ENCODE measurements around the gene TMPRSS6. TPM values are rescaled to one million over a fixed set of nuclear protein-coding genes. Genes with fewer than 3 reads are reported as not detected.

TMPRSS6 gene
- total and polyA plus RNA-seq, 2 of the 13 experiments (the other 11 are each of a cell fraction or from before 2014, with no cell fraction given), result 4.2 to 4.8 TPM

DNA sequence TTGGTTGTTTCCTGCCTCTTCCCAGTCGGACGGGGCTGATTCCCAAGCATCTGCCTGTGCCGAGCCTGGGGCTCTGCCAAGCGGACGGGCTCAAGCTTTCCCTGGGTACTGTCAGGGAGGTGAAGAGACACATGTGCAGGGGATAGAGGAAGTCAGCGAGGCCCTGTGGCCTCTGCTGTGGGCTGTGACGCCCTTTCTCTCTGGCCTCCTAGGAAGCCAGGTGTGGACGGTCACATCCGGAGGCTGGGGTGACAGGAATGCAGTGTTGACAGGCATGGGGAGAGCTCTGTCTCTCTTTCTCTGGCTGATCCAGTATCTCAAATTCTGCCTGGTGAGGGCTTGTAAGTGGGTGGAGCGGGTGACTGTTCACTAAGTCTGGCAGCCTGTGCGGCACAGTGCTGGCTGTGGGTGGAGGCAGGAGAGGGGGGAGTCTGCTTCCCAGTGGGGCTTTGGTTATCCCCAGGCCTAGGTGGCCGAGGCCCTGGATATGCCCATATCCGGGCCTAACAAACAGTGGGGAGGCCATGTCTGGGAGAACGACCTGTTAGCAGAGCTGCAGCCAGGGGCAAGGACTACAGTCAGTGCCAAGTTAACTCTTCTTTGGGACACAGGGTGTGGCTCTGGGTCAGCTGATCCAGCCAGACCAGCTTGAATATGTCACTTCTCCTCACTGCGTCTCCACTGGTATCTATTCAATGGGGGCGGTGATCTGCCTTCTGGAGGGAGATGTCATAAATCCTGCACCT is 56.0 kb downstream of the TMPRSS6 start:
- intact Hi-C loops (cut with micrococcal nuclease; ENCODE audit: unreplicated experiment) (no loop called here), in situ Hi-C loops (cut with HindIII; ENCODE audit: extremely low pct_ligation_motif_present, low pct_unique_long_range_greater_than_20kb) (no loop called here)
- H3K9ac ChIP-seq (ENCODE audit: insufficient read depth, low read depth, low read length), result peak overlapping the region; percentile 34; the same call in 1 of the 2 replicates
- no peaks in the 10 kb centered on the region for H4K20me1 ChIP-seq (ENCODE audit: insufficient read depth, low read length)
- FAIRE-seq (no peak), ATAC-seq (no peak), DNase-seq (ENCODE audit: low spot score) (no peak)
- ChIA-PET CTCF (ENCODE audit: low intra/inter-chr PET ratio, low total read pairs) (no interaction called here), POLR2A (interaction anchor here (0.8 to 2.2 kb wide), 3 partner anchors 8 to 34 kb away, joined by 4 to 6 read pairs (median 4); partner anchors contain the start of genes MPST and TST)
- no peaks in the 10 kb centered on the region for H3K9me3 ChIP-seq (ENCODE audit: low read length)
- no peak overlapping the region for H3K27ac ChIP-seq (ENCODE audit: extremely low read length, insufficient read depth, low read length)
- H3K36me3 ChIP-seq (replicated peaks in 1 of 2; ENCODE audit: control insufficient read depth in 1 of 2, insufficient read depth in 2 of 2, low read length in 2 of 2), result no peaks in the 10 kb centered on the region; a peak in 1 of 5 replicates
- H3K79me2 ChIP-seq (ENCODE audit: insufficient read depth, low read length), result no peaks in the 10 kb centered on the region
- BruUV-seq (replicated peaks), result no TSS peak
- H3K4me2 ChIP-seq (ENCODE audit: low read depth, low read length), result peak overlapping the region; percentile 15; the same call in 1 of the 2 replicates
- no peak overlapping the region for H2AFZ ChIP-seq (ENCODE audit: low read length)
- peaks cover 0 to 13% of the 10 kb centered on the region in 2 experiments; a peak in 2 of 5 replicates for H3K27me3 ChIP-seq (ENCODE audit: control insufficient read depth in 1 of 2, insufficient read depth in 2 of 2, low read length in 2 of 2)
- H3K4me3 ChIP-seq (replicated peaks in 1 of 3; ENCODE audit: insufficient read depth in 1 of 3, low read depth in 2 of 3, low read length in 3 of 3), result no peak overlapping the region
- peaks cover 57% of the 10 kb centered on the region for H3K4me1 ChIP-seq (ENCODE audit: insufficient read depth, low read length)
- 93% methylated on average over 7 of the region's 16 CpGs for WGBS (ENCODE audit: low lambda C conversion rate)
- TF ChIP-seq ARNTL (CRISPR knock-in tag; IDR thresholded peaks at IDR 0.05) (no peak), HMGA1 (CRISPR knock-in tag; conservative IDR thresholded peaks at IDR 0.05) (no peak), MTF2 (CRISPR knock-in tag; IDR thresholded peaks at IDR 0.05; ENCODE audit: borderline replicate concordance) (no peak), SAP130 (CRISPR knock-in tag; IDR thresholded peaks at IDR 0.05; ENCODE audit: low read depth) (no peak), CC2D1A (CRISPR knock-in tag; IDR thresholded peaks at IDR 0.05) (no peak), MEIS2 (CRISPR knock-in tag; IDR thresholded peaks at IDR 0.05) (no peak), ZNF292 (CRISPR knock-in tag; IDR thresholded peaks at IDR 0.05; ENCODE audit: borderline replicate concordance, low read depth) (no peak), IKZF1 (IDR thresholded peaks at IDR 0.05) (no peak), CHD4 (IDR thresholded peaks at IDR 0.05; ENCODE audit: borderline replicate concordance, low read length) (no peak), ZSCAN20 (CRISPR knock-in tag; IDR thresholded peaks at IDR 0.05; ENCODE audit: borderline replicate concordance) (no peak), MED8 (CRISPR knock-in tag; IDR thresholded peaks at IDR 0.05; ENCODE audit: insufficient replicate concordance) (no peak)
- TF ChIP-seq, protein P1, sequence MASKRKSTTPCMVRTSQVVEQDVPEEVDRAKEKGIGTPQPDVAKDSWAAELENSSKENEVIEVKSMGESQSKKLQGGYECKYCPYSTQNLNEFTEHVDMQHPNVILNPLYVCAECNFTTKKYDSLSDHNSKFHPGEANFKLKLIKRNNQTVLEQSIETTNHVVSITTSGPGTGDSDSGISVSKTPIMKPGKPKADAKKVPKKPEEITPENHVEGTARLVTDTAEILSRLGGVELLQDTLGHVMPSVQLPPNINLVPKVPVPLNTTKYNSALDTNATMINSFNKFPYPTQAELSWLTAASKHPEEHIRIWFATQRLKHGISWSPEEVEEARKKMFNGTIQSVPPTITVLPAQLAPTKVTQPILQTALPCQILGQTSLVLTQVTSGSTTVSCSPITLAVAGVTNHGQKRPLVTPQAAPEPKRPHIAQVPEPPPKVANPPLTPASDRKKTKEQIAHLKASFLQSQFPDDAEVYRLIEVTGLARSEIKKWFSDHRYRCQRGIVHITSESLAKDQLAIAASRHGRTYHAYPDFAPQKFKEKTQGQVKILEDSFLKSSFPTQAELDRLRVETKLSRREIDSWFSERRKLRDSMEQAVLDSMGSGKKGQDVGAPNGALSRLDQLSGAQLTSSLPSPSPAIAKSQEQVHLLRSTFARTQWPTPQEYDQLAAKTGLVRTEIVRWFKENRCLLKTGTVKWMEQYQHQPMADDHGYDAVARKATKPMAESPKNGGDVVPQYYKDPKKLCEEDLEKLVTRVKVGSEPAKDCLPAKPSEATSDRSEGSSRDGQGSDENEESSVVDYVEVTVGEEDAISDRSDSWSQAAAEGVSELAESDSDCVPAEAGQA (IDR thresholded peaks at IDR 0.05; ENCODE audit: low read depth), result no peak
- TF ChIP-seq, protein P1 (CRISPR knock-in tag; IDR thresholded peaks at IDR 0.05; ENCODE audit: borderline replicate concordance), result no peak
- TF ChIP-seq, protein P2, sequence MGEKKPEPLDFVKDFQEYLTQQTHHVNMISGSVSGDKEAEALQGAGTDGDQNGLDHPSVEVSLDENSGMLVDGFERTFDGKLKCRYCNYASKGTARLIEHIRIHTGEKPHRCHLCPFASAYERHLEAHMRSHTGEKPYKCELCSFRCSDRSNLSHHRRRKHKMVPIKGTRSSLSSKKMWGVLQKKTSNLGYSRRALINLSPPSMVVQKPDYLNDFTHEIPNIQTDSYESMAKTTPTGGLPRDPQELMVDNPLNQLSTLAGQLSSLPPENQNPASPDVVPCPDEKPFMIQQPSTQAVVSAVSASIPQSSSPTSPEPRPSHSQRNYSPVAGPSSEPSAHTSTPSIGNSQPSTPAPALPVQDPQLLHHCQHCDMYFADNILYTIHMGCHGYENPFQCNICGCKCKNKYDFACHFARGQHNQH (CRISPR knock-in tag; IDR thresholded peaks at IDR 0.05), result no peak
- TF ChIP-seq, protein P3, sequence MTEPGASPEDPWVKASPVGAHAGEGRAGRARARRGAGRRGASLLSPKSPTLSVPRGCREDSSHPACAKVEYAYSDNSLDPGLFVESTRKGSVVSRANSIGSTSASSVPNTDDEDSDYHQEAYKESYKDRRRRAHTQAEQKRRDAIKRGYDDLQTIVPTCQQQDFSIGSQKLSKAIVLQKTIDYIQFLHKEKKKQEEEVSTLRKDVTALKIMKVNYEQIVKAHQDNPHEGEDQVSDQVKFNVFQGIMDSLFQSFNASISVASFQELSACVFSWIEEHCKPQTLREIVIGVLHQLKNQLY (CRISPR knock-in tag; IDR thresholded peaks at IDR 0.05), result no peak
- TF ChIP-seq, protein P4, sequence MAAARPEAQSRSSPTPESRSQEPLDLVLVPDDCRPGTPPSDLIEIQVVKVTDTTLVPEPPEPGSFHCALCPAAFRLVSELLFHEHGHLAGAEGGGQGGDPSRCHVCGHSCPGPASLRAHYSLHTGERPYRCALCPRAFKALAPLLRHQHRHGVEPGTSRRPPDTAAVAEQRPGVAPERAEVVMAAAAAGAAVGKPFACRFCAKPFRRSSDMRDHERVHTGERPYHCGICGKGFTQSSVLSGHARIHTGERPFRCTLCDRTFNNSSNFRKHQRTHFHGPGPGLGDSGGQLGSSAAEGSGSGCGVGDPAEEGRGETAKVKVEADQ (CRISPR knock-in tag; IDR thresholded peaks at IDR 0.05; ENCODE audit: borderline replicate concordance), result no peak
